Measurements from ENCODE around the gene SMG1. TPM values are rescaled to one million over a fixed set of nuclear protein-coding genes. Genes with fewer than 3 reads are reported as not detected.

SMG1 gene
- total and polyA plus RNA-seq, 4 donors: 11.3 to 139 (median 43.0) TPM

DNA sequence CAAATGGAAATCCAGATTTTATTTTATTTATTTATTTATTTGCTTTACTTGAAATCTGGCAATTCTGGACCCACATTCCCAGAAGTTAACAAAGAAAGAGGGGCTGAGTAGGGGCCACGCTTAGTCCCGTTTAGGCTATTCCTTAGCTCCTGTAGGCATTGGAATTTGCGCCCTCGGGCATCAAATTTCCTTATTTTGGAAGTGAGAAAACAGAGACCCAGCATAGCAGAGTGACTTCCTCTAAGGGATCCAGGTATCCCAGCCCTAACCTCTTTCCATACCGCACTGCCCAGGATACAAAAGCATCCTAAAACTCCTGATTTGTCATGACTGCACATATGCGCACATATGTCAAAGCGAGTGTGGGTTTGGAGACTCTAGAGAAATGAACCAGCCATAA is 19.0 kb upstream of the SMG1 start:
- no peak overlapping the region for H3K4me3 ChIP-seq
- no peaks in the 10 kb centered on the region for H3K36me3 ChIP-seq (ENCODE audit: control insufficient read depth in 4 of 4, insufficient read depth in 4 of 4, low read length in 4 of 4)
- ATAC-seq (ENCODE audit: insufficient read depth, low FRiP score) (no peak), DNase-seq (no peak)
- H3K9ac ChIP-seq (ENCODE audit: insufficient read depth in 1 of 2, low read length in 2 of 2): no peak overlapping the region
- H3K4me1 ChIP-seq (ENCODE audit: control insufficient read depth in 5 of 5, insufficient read depth in 5 of 5, low read length in 5 of 5): no peaks in the 10 kb centered on the region
- TF ChIP-seq, protein P1, sequence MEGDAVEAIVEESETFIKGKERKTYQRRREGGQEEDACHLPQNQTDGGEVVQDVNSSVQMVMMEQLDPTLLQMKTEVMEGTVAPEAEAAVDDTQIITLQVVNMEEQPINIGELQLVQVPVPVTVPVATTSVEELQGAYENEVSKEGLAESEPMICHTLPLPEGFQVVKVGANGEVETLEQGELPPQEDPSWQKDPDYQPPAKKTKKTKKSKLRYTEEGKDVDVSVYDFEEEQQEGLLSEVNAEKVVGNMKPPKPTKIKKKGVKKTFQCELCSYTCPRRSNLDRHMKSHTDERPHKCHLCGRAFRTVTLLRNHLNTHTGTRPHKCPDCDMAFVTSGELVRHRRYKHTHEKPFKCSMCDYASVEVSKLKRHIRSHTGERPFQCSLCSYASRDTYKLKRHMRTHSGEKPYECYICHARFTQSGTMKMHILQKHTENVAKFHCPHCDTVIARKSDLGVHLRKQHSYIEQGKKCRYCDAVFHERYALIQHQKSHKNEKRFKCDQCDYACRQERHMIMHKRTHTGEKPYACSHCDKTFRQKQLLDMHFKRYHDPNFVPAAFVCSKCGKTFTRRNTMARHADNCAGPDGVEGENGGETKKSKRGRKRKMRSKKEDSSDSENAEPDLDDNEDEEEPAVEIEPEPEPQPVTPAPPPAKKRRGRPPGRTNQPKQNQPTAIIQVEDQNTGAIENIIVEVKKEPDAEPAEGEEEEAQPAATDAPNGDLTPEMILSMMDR (IDR thresholded peaks at IDR 0.05; ENCODE audit: control extremely low read depth, extremely low read depth): no peak
- H3K9me3 ChIP-seq (ENCODE audit: control insufficient read depth in 4 of 4, insufficient read depth in 3 of 4, low read length in 3 of 4): no peaks in the 10 kb centered on the region
- no peak overlapping the region for H3K27ac ChIP-seq (ENCODE audit: low read depth in 1 of 2, low read length in 1 of 2)
- H3K27me3 ChIP-seq (ENCODE audit: control insufficient read depth in 3 of 3, insufficient read depth in 3 of 3, low read length in 2 of 3): no peaks in the 10 kb centered on the region
- 87% methylated on average over 7 of the region's 7 CpGs for WGBS, 2 donors

DNA sequence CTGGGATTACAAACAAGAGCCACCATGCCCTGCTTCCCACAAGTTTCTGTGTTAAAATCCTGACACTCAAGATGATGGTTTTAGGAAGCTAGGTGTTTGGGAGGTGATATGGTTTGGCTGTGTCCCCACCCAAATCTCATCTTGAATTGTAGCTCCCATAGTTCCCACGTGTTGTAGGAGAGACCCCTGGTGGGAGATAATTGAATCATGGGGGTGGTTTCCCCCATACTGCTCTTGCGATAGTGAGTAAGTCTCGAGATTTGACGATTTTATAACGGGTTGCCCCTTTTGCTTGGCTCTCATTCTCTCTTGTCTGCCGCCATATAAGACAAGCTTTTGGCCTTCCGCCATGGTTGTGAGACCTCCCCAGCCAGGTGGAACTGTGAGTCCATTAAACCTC is 17.2 kb upstream of the SMG1 start:
- ATAC-seq (ENCODE audit: insufficient read depth, low FRiP score) (no peak), DNase-seq (no peak)
- TF ChIP-seq, protein P1 (IDR thresholded peaks at IDR 0.05; ENCODE audit: control extremely low read depth, extremely low read depth): no peak
- Histone ChIP-seq H3K27ac (ENCODE audit: low read depth in 1 of 2, low read length in 1 of 2) (no peak overlapping the region), H3K27me3 (ENCODE audit: control insufficient read depth in 3 of 3, insufficient read depth in 3 of 3, low read length in 2 of 3) (no peaks in the 10 kb centered on the region), H3K4me3 (no peak overlapping the region), H3K9me3 (ENCODE audit: control insufficient read depth in 4 of 4, insufficient read depth in 3 of 4, low read length in 3 of 4) (no peaks in the 10 kb centered on the region), H3K36me3 (ENCODE audit: control insufficient read depth in 4 of 4, insufficient read depth in 4 of 4, low read length in 4 of 4) (no peaks in the 10 kb centered on the region), H3K9ac (ENCODE audit: insufficient read depth in 1 of 2, low read length in 2 of 2) (no peak overlapping the region), H3K4me1 (ENCODE audit: control insufficient read depth in 5 of 5, insufficient read depth in 5 of 5, low read length in 5 of 5) (no peaks in the 10 kb centered on the region)
- 89 to 91% methylated on average over 7 of the region's 7 CpGs for WGBS, 2 donors

DNA sequence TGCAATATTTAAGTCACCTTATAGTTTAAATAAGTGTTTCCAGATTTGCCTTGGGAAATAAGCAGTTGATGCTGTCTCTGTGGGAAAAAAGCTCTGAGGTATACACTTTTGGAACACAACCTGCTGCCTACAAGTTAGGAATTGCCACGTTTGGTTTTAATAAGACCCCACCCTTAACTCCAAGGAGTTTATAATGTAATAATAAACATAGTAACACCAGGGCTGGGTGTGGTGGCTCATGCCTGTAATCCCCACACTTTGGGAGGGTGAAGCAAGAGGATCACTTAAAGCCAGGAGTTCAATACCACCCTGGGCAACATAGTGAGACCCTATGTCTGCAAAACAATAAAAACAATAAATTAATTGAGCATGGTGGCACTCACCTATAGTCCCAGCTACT is 15.9 kb upstream of the SMG1 start:
- no peak overlapping the region for H3K4me3 ChIP-seq
- 57 to 61% methylated on average over 1 of the region's 1 CpG for WGBS, 2 donors
- no peak for ATAC-seq (ENCODE audit: insufficient read depth, low FRiP score)
- H3K27ac ChIP-seq (ENCODE audit: low read depth in 1 of 2, low read length in 1 of 2): no peak overlapping the region
- peaks cover 0 to 2% (median 0%) of the 10 kb centered on the region in 3 donors for H3K27me3 ChIP-seq (ENCODE audit: control insufficient read depth in 3 of 3, insufficient read depth in 3 of 3, low read length in 2 of 3)
- no peaks in the 10 kb centered on the region for H3K36me3 ChIP-seq (ENCODE audit: control insufficient read depth in 4 of 4, insufficient read depth in 4 of 4, low read length in 4 of 4)
- H3K4me1 ChIP-seq (ENCODE audit: control insufficient read depth in 5 of 5, insufficient read depth in 5 of 5, low read length in 5 of 5): no peaks in the 10 kb centered on the region
- DNase-seq: no peak
- TF ChIP-seq, protein P1 (IDR thresholded peaks at IDR 0.05; ENCODE audit: control extremely low read depth, extremely low read depth): no peak
- H3K9me3 ChIP-seq (ENCODE audit: control insufficient read depth in 4 of 4, insufficient read depth in 3 of 4, low read length in 3 of 4): no peaks in the 10 kb centered on the region
- no peak overlapping the region for H3K9ac ChIP-seq (ENCODE audit: insufficient read depth in 1 of 2, low read length in 2 of 2)

DNA sequence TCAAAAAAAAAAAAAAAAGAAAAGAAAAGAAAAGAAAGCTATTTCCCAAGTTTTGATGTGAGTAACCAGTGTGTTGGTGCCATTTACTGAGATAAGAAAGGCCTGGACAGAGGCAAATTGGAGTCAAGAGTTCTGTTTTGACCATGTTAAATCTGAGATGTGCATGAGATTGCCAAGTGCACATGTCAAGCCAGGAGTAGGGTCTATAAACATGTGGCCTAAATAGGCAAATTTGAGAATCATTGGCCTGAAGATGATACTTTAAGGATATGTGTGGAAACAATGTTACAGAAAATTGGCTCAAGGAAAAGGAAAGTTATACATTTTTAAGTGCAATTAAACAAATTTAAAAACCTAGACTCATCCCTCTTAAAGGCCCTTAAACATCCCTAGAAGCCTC is 15.3 kb upstream of the SMG1 start:
- no peak overlapping the region for H3K27ac ChIP-seq (ENCODE audit: low read depth in 1 of 2, low read length in 1 of 2)
- no peaks in the 10 kb centered on the region for H3K36me3 ChIP-seq (ENCODE audit: control insufficient read depth in 4 of 4, insufficient read depth in 4 of 4, low read length in 4 of 4)
- H3K9me3 ChIP-seq (ENCODE audit: control insufficient read depth in 4 of 4, insufficient read depth in 3 of 4, low read length in 3 of 4): no peaks in the 10 kb centered on the region
- TF ChIP-seq, protein P1 (IDR thresholded peaks at IDR 0.05; ENCODE audit: control extremely low read depth, extremely low read depth): no peak
- H3K9ac ChIP-seq (ENCODE audit: insufficient read depth in 1 of 2, low read length in 2 of 2): no peak overlapping the region
- no peak for ATAC-seq (ENCODE audit: insufficient read depth, low FRiP score)
- no peak overlapping the region for H3K4me3 ChIP-seq
- peaks cover 0 to 2% (median 0%) of the 10 kb centered on the region in 3 donors for H3K27me3 ChIP-seq (ENCODE audit: control insufficient read depth in 3 of 3, insufficient read depth in 3 of 3, low read length in 2 of 3)
- peaks cover 0 to 4% (median 0%) of the 10 kb centered on the region in 5 donors for H3K4me1 ChIP-seq (ENCODE audit: control insufficient read depth in 5 of 5, insufficient read depth in 5 of 5, low read length in 5 of 5)
- DNase-seq: no peak
